EL (cell line): ENCODE results near the gene MRNIP.

Experiments used
- DNase-seq: peaks from one replicate; pipeline ENCODE4 v3.0.0-alpha.2; 2016

MRNIP gene, protein sequence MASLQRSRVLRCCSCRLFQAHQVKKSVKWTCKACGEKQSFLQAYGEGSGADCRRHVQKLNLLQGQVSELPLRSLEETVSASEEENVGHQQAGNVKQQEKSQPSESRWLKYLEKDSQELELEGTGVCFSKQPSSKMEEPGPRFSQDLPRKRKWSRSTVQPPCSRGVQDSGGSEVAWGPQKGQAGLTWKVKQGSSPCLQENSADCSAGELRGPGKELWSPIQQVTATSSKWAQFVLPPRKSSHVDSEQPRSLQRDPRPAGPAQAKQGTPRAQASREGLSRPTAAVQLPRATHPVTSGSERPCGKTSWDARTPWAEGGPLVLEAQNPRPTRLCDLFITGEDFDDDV

DNA sequence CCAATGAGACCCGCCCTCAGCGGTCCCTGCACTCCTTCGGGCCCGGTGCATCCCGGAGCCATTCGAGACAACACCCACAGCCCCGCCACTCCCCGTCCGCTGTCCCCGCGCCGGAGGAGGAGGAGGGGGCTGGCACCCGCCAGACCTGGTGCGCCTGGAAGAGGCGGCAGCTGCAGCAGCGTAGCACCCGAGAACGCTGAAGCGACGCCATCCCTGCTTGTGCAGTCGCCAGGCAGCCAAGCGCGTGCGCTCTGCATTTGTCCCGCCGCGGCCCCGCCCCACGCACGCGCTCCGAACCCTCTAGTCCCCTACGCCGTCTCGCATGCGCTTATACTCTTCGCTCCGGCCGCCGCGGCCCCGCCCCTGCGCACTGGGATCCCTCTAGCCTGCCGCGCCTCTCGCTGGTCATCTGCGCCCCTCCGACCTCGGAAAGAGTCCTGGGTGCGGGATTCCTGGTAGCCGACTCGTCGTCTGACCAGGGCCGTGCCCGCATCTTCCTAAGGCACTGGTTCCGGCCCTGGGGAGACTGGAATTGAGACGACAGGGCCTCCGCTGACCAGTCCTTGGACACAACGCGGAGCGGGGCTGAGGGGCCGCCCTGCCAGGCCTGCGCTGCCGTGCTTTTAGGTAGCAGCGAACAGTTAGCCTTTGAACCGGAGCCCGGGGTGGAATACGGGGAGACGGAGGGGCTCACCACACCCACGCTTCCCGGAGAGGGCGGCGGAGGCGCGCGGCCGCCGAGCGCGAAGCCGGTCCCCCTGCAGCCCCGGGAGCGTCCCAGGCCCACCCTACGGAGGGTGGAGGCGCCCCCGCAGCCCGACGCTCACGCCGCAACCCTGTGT lies at the start of gene MRNIP:
Gene MRNIP, minus strand, starts transcription at position 232 of the 842 bp plus-strand sequence. Its CDS starts 21 bp downstream, at position 211.
- peak; percentile 95 for DNase-seq

DNA sequence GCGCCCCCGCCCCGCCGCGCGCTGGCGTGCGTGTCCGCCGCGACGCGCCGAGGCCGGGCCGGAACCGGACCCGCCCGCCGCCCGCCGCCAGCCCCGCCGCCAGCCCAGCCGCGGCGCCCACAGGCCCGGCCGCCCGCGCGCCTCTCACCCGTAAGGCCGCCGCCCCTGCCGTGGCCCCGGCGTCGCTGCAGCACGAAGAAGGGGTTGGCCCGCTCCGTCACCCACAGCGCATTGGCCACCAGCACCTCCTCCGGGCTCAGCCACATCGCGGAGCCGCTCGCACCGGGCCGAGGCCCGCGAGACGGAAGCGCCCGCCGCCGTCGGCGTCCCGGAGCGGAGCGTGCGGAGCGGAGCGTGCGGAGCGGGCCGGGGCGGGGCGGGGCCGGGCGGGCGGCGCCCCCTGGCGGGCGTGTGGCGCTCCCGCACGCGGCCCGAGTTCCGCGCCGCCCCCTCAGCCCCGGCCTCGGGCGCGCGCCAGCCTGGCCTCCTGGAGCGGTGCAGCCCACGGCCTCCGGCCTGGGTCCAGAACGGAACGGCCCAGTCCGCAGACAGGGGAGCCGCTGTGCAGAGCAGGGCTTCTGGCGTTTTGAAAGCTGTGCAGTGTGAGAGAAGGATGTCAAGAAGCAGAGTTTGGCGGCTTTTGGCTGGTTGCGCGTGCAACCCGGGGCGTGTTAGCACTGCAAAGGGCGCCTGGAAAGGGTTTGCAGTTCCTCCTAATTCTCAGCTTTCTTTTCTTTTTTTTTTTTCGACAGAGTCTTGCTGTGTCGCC lies 49.1 kb upstream of the MRNIP start, which contains the start of gene TBC1D9B:
Gene TBC1D9B, minus strand, starts transcription at position 342 of the 769 bp plus-strand sequence. Its CDS starts 76 bp downstream, at position 266.
- peak; percentile 70 for DNase-seq

DNA sequence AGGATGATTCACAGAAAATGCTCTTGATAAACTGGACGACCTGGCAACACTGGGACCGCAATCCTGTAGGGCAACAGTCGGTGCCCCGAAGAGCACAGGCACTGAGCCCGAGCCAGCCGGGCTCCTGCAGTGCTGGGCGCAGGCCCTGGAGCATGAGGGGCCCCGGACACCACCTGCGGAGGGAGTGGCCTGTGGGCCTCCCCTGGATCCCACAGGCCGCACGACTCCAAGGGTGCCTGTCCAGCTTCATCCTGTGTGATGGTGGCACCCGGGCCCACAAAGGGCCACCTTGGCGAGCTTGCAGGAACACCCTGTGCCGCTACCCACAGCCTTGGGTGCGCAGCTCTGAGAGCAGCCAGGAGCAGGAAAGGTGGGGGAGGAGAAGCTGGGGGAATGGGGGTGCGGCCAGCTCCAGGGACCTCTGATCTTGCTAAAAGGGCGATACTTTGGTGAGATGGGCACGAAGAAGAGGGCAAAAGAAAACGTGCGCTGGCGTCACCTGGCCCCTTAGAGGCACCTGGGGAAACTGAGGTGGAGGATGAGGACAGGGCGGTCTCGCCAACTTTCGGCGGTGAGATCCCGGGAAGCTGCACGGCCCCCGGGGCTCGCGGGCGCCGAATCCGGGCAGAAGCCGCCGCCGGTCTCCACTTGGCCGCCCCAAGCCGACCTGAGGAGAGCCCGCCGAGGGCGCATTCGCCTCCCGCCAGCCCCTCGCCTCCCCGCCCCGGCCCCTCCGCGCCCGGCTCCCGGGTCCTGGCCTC lies 48.4 kb upstream of the MRNIP start:
- DNase-seq: peak; percentile 36

DNA sequence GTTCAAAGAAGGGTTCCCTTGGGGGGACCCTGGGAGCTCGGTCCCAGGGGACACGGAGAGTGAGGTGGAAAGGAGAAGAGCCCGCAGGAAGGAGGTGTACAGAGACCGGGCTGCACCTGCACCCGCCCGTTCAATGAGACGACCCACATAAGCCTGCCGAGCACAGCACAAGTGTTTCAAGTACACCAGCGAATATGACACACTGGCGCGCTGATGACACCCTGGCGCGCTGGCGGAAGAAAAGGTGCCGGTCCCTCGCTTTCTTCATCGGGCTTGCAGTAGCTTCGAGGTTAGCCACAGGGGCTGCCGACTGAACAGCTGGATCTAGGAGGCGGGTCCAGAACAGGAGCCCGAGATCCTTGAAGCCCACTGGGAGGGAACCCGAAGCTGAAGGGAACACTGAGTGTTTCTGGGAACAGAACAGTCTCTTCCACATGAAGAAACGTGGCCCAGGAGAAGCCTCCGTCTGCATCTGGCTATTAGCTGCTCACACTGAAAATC lies 47.7 kb upstream of the MRNIP start:
- no peak for DNase-seq

DNA sequence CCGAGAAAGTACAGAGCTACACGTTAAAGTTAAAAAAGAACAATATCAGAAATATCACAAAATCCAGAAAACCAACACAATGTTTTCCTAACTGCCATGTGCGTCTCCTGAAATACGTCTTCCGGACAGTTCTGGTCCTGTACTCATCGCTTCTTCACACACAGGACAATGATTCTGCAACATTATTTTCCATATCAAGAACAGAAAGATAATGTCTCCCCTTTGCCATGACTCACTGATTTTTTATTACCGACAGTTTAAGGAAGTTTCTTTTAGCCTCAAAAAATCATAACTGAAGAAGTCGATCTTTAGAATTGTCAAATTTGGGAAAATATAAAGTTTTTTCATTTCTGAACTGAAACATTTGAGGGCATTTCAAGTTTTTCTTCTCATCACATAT lies 46.5 kb upstream of the MRNIP start:
- DNase-seq: no peak

DNA sequence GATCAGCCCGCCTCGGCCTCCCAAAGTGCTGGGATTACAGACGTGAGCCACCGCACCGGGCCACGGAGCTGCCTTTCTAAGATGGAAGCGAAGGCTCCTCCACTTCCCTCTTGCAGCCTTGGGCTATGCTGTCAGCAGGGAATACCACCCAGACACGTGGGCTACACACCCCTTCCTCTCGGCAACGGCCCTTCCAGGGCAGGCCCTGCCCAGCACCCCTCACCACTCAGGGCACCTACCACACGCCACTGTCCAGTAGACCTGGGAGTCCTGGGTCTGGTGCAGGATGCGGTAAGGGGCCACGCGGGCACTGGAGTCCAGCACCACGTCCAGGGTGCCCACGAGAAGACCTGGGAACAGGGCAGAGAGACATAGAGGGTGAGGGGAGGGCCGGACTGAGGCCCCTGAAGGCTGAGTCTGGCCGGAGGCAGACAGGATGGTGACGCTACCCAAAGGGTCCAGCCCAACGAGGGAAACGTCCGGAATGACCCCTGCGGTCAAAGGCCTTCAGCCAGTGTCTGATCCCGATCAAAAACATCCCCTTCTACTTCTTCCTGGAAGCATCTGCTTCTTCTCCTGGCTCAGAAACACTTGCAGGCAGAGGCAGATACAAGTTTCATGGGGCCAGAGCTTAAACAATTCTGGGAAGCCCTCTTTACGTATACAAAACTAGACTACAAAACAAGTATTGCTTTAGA lies 46.0 kb upstream of the MRNIP start:
- DNase-seq: no peak

DNA sequence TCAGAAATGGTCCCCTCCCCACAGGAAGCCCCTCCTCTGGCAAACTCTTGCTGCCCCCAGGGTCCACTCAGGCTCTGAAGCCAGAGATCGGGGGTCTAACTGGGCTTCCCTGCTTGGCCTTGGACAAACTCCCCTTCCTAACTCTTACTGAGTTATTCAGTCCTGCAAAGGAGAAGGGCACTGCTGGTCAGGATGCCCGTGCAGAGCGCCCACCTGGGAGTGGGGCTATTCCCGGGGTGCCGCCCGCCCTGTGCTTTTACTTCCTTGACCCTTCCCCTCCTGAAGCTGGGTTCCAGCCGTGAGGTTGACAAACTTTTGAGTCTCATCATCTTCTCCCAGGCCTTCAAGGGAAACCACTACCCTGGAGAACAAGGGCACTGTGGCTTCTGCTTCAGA lies 44.1 kb upstream of the MRNIP start:
- no peak for DNase-seq

DNA sequence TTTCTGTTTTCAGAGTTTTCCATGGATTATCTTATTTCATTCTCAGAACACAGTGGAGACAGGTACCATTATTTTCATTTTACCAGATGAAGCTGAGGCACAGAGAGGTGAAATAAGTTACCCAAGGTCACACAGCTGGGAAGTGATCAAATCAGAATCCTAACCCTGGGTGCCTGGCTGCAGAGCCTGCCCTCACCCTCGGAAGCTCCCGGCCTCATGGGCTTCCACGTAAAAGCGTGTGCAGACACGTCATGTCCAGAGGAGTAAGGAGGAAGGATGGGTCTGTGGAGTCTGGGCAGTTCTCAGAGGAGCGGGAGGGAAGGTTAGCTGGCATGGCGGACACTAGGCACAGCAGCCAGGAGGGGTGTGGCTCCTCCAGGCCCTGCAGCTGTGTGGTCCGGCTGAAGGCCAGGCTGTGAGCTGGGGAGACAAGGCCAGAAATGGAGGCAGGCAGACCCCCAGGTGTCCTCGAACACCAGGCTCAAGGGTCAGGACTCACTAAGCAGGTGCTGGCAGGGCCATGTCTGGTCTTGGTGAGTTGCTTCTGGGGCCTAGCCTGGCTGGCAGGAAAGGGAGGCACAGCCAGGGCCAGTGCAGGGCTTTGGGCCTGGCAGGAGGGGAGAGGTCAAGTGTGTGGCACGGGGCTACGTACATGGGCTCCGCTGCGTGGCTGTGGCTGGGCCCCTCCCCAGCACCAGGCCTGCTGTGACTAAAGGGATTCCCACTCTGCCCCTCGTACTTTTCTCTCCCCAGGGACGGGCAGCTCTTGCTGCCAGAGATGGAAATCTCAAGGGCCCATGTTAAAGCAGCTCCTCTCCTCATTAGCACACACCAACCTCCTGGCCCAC lies 43.5 kb upstream of the MRNIP start:
- DNase-seq: no peak

DNA sequence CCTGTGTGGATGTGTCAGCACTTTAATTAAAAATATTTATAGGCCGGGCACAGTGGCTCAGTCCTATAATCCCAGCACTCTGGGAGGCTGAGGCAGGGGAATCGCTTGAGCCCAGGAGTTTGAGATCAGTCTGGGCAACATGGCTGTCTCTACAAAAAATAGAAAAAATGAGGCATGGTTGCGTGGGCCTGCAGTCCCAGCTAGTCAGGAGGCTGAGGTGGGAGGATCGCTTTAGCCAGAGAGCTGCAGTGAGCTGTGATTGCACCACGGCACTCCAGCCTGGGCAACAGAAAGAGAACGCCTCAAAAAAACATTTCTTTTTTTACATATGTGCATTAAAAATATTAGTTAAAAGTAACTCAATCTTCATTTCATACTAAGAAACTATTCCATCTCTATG lies 42.8 kb upstream of the MRNIP start:
- DNase-seq: no peak

DNA sequence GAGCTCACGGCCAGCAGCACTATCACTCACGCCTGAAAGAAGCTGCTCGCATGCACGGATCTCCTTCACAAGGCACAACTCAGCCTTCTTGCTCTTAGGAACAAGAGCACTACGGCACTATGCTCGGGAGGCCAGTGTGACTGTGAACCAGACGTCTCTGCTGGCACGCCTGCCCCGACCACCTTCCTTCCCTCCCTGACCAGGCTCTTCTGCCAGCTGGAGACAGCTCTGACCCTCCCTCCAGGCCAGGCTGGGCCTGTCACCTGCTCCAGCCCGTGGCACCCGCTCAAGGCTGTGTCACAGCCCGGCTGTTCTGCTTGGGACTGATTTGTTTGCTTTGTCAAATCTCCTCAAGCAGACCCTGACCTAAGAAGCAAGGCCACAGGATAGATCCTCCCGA lies 42.1 kb upstream of the MRNIP start:
- no peak for DNase-seq

DNA sequence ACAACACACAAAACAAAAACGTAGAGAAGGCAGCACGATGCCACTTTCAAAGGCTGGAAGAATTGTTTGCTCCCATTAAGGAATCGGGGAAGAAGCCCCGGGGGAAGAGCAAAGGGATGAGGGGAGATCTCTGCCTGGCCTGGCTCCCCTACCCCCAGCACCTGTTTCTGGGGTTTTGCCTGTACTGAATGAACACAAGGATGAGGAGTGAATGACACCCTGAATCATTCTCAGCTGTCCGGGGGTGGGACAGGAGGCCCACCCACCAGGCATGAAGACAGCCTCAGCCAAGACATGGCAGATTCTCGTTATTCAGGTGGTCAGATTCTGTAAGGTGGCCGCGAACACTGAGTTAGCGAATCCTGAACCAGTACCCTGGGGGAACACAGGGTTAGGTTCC lies 41.6 kb upstream of the MRNIP start:
- DNase-seq: no peak

DNA sequence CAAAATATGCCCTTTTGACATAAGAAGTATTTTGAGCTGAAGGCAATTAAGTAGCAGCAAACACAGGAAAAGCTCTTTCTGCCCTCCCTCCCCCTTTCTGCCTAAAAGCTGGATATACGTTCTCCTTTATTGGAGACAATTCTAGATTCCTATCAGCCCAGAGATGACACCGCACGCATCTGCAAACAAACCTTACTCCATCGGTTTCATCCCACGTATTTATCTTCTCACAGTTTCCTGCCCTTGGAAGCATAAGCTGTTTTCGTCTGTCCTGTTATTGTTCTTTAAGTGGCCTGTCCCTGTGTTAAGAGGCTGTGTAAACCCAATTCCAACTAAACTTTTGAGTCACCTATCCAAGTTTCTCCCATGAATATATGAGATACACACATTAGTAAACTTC lies 37.2 kb upstream of the MRNIP start:
- no peak for DNase-seq

DNA sequence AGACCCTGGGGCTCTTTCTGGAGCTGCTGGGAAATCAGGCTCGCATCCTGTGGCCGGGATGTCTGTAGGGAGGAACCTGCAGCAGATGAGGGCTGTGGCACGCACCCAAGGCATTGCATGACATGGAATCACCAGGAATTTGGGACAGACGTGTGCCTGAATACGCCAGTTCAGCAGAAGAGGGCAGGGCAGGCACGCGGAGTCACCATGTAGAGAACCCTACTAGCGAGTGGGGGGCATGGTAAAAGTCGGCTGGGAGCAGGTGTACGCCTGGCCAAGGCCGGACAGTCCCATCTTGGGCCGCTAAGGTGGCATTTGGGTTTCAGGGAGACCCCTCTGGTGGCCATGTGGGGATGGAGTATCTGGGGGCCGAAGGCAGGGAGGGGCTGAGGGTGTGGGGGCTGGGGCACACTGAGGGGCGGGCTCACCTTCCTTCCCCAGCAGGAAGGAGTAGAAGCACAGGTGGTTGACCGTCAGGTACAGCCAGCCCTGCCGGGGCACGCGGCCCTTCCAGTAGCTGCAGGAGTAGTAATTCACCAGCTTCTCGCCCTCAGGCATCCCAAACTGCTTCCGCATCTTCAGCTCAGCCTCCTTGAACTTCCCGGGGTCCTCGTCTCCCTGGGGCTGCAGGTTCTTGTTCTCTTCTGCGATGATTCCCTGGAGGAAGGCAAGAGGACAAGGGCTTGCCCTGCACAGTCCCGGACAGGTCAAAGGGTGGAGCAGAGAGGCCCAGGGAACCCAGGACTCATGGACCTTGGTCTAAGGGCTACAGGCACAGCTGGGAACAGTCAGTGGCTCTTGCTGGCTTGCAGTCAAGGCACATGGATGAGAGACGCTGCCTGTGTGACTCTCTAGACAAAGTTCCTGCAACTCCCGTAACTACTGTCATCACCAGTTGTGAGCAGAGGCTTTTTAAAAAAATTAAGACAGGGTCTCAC lies 35.6 kb upstream of the MRNIP start:
- no peak for DNase-seq

DNA sequence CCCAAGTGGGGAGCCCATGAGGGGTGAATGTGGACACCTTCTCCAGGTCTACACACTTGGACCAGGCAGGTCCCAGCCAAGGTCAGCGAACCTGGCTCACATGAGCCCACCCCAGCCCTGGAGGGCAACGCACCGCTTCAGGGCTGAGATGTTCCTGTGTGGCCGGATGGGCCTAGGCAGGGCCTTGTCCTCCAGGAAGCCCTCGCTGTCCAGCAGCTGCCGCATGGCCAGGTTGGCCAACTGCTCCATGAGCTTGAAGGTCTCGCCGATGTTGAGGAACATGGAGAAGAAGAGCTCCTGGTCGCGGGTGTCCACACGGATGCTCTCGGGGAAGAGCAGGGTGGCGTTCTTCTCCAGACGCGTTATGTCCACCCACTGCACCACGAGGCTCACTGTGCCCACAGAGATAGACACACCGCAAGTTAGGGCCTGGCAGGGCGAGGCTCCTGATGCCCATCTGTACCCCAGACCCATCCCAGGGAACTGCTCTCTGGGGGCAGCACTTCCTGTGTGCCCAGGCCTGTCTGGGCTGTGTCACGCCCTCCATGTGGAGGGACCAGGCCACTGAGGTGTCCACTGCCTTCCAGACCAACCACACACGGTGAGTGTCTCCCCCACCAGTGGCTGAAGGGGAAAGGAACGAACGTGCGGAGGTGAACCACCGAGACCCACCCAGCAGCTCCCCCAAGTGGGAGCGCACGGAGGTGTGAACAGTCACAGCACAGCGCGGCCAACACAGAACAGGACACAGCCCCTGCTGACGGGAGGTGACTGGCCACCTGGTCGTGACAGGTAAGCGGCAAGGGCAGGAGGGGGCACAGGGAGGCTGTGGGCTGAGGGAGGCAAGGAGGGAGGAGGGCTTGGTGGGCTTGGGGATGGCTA lies 34.7 kb upstream of the MRNIP start:
- no peak for DNase-seq

DNA sequence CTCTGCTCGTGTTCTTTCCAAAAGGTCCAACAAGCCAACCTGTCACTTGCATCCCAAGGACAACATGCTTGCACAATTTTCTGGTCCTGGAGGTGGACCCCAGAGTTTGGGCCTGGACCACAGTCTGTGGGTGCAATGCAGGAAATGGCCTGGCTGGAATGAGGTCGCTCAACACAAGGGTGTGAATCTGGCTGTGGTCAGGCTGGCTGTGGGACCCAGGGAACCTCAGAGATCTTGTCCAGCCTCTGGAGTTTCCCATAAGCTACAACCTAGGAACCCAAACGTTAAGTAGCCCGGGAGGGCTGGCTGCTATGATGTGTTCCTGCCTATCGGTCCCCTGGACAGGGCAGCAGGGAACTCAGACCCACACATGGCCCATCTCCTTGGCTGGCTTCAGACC lies 33.6 kb upstream of the MRNIP start:
- no peak for DNase-seq

DNA sequence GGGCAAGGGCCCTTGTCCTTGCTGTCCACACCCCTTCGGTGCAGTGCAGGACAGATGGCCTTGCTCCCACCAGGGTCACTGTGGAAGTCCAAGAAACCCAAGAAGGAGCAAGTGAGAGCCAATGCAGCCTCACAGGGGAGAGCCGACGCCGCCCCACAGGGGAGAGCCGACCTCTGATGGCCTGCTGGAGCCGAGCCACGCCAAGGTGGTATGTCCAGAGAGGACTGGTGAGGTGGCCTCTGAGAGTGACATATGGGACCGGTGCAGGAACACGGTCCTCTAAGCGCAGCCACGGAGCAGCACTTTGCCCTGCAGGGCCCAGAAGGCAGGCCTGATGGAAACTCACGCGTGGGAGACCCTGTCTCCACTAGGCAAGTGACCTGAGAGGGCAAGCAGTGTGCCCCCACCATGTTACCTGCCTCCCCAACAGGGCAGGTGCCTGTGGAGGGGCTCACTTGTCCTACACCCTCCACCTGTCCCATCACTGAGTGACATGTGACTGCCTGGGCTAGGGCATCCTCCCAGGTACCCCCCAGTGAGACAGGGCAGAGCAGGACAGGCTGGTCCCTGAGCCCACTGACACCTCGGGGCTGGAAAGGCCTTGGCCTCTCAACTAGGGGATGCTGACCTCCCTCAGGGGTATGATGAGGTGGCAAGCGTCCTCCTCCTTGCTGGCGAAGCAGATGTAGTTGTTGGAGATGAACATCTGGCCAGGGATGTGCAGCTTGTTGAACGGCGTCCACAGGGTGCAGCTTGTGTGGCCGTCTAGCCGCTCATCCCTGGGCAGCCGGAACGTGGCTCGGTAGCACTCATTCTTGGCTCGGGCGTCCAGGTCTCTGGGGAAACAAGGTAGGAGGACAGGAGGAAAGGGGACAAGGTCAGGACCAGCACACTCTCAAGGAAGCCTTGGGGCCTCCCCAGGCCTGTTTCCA lies 32.4 kb upstream of the MRNIP start:
- no peak for DNase-seq

DNA sequence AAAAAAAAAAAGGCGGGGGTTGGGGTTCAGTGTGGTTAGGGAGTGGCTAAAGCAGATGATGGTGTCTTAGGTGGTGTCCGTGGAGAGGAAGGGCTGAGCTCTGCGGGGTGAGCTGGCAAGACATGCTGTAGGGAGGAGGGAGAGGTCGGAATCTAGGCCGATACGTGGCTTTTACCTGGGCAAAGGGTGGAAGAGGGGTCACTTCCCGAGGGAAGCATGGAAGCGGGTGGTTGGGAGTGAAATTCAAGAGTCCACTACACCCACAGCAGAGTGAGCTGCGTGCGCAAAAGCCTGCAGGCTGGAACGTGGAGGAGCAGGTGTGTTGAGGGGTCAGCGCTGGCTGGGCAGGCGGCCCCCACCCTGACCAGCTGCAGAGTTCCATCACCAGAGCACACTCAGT lies 31.3 kb upstream of the MRNIP start:
- DNase-seq: no peak
